Mononuclear cell (primary cell): ENCODE measurements around the gene KRT82. TPM values are rescaled to one million over a fixed set of nuclear protein-coding genes. Genes with fewer than 3 reads are reported as not detected.

Experiments used
- H3K27me3 ChIP-seq: 2 replicates; pipeline ENCODE4 v1.6.0; 2011; ENCODE audit warnings: low read length, control low read depth; ENCODE audit not compliant: insufficient read depth
- H3K4me1 ChIP-seq: 2 replicates; pipeline ENCODE4 v1.5.1; 2011; ENCODE audit warnings: mild to moderate bottlenecking, low read length, control low read depth; ENCODE audit not compliant: insufficient read depth
- H3K4me3 ChIP-seq: 2 replicates; pipeline ENCODE4 v1.5.1; 2011; ENCODE audit warnings: mild to moderate bottlenecking, low read length, moderate library complexity
- H3K9me3 ChIP-seq: 2 replicates; pipeline ENCODE4 v1.5.1; 2011; ENCODE audit warnings: low read depth, mild to moderate bottlenecking, control low read depth, low read length
- total RNA-seq: library from RNA; depleted of rRNA; stranded (reverse); fragments of >200 nt; gene quantifications from one replicate; pipeline ENCODE4 v1.2.3, GENCODE V29; 2012

KRT82 gene
- total RNA-seq, 1 donor, result not detected

DNA sequence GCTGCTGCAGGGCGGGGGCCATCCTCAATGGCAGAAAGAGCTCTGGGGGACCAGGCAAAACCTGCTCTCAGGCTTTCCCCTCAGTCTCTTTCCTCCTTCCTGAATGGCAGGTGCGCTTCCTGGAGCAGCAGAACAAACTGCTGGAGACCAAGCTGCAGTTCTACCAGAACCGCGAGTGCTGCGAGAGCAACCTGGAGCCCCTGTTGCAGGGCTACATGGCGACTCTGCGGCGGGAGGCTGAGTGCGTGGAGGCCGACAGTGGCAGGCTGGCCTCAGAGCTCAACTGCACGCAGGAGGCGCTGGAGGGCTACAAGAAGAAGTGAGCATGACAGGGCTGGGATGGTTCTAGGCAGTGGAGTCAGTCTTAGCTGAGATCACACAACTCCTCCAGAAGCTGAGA, 62.0 kb downstream of the KRT82 start:
- H3K4me3 ChIP-seq, result no peak overlapping the region
- H3K27me3 ChIP-seq, result no peaks in the 10 kb centered on the region
- no peaks in the 10 kb centered on the region for H3K4me1 ChIP-seq
- no peaks in the 10 kb centered on the region for H3K9me3 ChIP-seq

Other genes with a start within 250 kb of the KRT82 start
- not detected for gene KRT80, start 214.3 kb downstream of the KRT82 start, total RNA-seq
- gene KRT7, start 173.1 kb downstream of the KRT82 start, total RNA-seq, result not detected
- 0.21 TPM for gene KRT86, start 131.7 kb downstream of the KRT82 start, total RNA-seq
- gene KRT81, start 114.8 kb downstream of the KRT82 start, total RNA-seq, result not detected
- gene KRT83, start 84.9 kb downstream of the KRT82 start, total RNA-seq, result not detected
- not detected for gene KRT85, start 38.9 kb downstream of the KRT82 start, total RNA-seq
- gene KRT84, start 20.7 kb downstream of the KRT82 start, total RNA-seq, result not detected
- gene KRT75, start 28.0 kb upstream of the KRT82 start, total RNA-seq, result not detected
- gene KRT6B, start 45.8 kb upstream of the KRT82 start, total RNA-seq, result not detected
- gene KRT6C, start 67.5 kb upstream of the KRT82 start, total RNA-seq, result not detected
- not detected for gene KRT6A, start 86.9 kb upstream of the KRT82 start, total RNA-seq
- 0.42 TPM for gene KRT5, start 114.1 kb upstream of the KRT82 start, total RNA-seq
- gene KRT71, start 146.8 kb upstream of the KRT82 start, total RNA-seq, result not detected
- gene KRT74, start 167.5 kb upstream of the KRT82 start, total RNA-seq, result 0.10 TPM
- gene KRT72, start 195.1 kb upstream of the KRT82 start, total RNA-seq, result 10.2 TPM
- 21.4 TPM for gene KRT73, start 212.2 kb upstream of the KRT82 start, total RNA-seq
- gene KRT2, start 245.9 kb upstream of the KRT82 start, total RNA-seq, result 0.94 TPM